ENCODE results near the gene SKIC8.

- TF ChIP-seq CTCF (conservative IDR thresholded peaks at IDR 0.05; ENCODE audit: low read length) (no peak), EZH2phosphoT487 (IDR thresholded peaks at IDR 0.05; ENCODE audit: borderline replicate concordance, low read depth, low read length) (no peak)
These were observed 26.6 kb downstream of the SKIC8 start for GRCh38 chr15:78272776-78273175.

Data from OCI-LY7 (cell line).